GM21515 (cell line): ENCODE results near the gene MESP2.

Source experiments
- ATAC-seq: cut with Tn5 transposase; IDR thresholded peaks from one replicate; pipeline ENCODE4 v1.9.1; 2021; ENCODE audit not compliant: unreplicated experiment

Gene MESP2

DNA sequence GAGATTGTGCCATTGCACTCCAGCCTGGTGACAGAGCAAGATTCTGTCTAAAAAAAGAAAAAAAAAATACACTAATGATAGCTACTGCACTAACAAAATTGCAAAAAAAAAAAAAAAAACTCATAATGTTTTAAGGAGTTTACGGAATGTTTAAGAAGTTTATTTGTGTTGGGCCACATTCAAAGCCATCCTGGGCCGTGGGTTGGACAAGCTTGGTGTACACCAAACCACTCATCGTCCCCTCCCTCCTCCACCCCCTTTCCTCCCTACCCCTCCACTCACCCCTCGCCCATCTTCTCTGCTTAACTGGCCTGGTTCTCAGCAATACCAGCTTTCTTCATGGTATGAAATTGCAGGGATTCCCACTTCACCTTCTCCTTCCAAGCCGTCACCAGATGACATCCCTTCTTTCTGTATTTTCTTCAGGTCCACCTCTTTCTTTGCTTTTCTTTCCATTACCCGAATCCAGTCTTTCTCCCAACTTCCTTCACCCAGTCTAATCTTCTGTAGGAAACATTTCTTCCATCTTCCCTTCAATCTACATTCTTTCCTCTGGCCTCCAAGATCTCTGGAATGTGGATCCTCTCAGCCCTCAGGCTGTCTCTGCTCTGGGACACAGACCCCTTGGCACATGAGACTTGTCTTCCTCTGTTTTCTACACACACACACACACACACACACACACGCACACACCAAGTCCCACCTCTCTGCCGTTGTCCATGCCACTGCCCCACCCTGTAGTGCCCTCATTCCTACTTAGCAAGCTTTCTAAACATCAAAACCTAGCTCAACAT, 21.6 kb upstream of the MESP2 start:
- no peak for ATAC-seq

DNA sequence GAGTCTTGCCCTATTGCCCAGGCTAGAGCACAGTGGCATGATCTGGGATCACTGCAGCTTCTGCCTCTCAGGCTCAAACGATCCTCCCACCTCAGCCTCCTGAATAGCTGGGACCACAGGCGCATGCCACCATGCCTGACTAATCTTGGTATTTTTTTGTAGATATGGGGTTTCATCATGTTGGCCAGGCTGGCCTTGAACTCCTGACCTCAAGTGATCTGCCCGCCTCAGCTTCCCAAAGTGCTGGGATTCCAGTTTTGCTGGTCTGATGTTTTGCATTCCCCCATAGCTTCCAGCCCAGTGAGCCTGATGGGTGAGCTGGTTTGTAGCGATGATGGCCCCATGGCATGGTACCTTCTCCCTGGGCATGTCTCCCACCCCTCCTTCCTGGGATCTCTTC, 20.4 kb upstream of the MESP2 start:
- ATAC-seq = no peak

GRCh38 chr15:89756897-89757296, 19.2 kb upstream of the MESP2 start:
- no peak for ATAC-seq

DNA sequence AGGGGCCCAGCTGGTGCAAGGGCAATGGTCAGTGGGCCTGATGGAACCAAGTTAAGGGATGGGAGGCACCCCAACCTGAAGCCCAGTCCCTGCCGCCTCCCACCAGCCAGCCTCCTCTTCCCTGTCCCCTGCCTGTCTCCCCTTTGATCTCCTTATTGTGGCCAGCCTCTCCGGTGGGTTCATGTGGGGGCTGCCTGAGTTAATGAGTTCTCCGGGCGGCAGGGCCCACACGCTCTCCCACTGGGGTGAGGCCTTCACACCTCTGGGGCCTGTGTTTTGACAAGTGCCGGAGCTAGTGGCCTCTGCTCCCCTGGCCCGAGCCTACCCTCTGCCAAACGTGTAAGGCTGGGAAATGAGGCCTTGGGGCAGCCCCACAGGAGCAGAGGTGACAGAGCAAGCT, 17.8 kb upstream of the MESP2 start:
- no peak for ATAC-seq

GRCh38 chr15:89758981-89759380, 17.2 kb upstream of the MESP2 start:
- no peak for ATAC-seq

GRCh38 chr15:89759835-89760234, 16.3 kb upstream of the MESP2 start:
- ATAC-seq = no peak

DNA sequence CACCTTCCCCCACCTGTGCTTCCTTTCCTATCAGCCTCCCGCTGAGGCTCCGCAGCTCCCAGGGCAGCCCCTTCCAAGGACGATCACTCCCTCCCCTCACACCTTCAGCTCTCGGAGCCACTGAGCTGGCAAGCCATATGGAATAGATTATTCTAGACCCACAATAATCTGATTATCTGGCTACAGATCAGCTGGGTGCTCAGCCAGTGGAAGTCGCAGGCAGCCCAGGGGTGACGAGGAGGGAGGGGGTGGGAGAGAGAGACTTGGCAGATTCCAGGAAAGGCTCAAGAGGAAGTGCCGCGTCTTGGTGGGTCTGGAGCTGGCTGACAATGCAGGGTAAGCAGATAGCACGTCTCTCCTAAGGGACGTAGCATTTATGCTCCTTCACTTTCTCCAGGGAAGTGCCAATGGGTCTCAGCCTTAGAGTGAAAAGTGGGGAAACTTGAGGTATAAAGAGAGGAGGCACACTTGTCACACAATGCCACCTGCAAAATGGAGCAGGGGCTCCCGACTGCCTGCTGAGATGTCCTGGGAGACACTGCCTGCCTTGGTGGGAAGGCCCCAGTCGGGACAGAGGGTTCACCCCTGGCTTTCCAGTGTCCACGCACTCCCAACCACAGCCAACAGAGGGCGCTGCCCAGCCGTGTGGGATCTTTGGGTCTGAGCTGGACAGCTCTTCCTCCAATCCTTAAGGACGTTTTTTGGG, 15.7 kb upstream of the MESP2 start:
- ATAC-seq = no peak

DNA sequence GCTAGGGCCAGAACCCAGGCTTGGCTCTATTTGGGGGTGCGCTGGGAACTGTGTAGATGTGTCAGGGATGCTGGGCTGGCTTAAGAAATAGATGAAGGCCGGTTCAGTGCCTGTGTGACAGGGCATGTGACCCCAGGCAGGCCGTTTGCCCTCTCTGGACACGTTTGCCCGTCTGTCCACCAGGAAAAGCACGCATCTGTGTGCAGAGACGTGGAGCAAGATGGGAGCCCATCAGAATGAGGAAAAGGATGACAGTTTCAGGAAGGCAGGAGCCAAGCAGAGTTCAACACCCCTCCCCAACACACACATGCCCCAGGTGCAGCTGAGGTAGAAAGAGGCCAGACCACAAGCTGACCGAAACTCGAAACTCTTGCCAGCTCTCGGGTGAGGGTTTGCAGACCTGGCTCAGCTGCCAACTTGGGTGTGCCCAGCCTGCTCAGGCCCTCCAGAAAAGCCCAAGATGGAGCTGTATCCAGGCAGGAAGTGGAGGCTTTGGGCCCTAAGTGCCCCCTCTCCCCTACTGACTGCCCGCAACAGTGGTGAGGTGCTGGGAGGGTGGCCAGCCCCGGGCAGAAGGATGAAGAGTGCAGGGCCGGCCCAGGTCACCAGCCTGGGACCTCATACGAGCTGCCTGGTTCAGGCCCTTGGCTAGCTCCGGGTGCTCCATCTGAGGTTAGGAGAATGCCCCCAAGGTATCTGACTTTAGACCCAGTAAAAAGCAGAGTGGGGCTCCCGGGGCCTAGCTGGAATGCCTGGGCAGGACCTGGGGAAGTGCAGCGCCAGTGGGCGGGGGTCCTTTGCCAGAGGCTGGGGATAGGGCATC, 14.9 kb upstream of the MESP2 start:
- no peak for ATAC-seq

DNA sequence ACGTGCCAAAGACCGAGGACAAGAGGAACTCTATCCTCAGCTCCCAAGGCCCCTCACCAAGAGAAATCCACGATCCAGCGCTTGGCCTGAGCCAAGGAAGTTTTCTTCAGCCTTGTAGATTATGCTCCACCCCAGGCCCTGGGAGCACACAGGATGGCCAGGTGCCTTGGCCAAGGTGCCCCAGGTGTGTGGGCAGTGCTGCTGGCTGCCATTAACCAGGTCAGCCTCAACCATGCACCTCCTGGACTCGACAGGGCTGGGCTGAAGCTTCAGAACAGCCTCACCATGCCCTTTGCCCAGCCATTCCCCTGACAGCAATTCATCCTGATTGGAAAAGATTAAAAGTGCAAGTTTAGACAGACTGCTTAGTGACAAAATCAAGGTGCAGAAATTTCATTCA, 14.2 kb upstream of the MESP2 start:
- ATAC-seq = no peak

- ATAC-seq = no peak
These were observed 10.4 kb upstream of the MESP2 start for GRCh38 chr15:89765694-89766093.

GRCh38 chr15:89766357-89767311, 9.5 kb upstream of the MESP2 start:
- no peak for ATAC-seq

DNA sequence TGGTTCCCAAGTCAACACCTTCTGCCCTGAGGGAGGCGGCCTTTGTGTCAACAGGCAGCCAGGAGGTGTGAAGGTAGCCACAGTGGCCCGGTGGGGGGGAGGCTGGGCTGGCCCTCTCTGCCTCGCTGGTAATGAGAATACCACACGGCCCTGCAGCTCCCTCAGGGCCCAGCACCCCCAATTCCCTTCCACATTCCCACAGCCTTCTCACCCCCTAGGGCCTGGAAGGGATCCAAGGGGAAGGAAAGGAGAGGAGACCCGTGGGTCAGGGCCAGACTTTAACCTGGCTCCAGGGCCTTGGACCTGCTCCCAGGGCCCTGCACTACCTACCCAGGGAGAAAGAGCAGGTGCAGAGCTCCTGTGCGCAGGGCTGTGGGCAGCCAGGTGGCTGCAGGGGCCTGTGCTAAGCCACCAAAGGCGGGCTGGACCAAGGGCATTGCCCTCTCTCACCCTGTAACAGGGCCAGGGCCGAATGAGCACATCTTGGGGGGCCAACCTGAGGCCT, 8.7 kb upstream of the MESP2 start:
- no peak for ATAC-seq

DNA sequence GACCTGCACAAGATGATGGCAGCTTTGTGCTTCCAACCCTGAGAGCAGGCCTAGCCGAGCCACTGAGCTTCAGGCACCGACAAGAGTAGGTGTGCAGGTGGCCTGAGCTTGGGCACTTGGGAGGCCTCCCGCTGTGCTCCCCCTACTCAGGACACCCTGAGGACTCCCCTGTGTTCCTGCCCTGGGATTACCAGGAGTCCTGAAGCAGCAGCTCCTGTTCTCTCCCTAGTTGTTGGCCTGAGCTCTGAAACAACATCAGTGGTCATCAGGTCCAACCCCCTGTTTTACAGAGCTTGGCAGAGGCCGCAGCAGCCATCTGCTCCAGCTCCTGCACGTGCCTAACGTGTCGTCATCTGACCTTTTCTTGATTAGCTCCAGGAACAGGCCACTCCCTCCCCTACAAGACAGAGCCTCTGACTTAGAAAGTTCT, 8.0 kb upstream of the MESP2 start:
- ATAC-seq = no peak

DNA sequence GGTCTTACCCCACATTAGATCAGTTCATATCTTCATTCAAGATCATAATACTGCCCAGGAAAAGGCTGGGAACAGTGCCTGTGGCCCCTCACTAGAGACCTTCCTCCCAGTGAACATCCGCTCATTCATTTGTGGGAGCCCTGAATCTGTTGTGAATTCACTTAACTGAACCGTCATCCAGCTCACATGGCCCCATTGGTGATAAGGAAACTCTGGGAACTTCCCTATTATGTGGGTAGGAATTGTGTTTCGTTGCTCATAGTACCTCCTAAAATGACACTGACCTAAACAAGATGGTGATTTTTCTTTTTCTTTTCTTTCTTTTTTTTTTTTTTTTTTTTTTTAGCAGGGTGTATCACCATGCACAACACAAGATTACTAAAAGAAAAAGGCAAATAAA, 6.8 kb upstream of the MESP2 start:
- ATAC-seq = no peak

DNA sequence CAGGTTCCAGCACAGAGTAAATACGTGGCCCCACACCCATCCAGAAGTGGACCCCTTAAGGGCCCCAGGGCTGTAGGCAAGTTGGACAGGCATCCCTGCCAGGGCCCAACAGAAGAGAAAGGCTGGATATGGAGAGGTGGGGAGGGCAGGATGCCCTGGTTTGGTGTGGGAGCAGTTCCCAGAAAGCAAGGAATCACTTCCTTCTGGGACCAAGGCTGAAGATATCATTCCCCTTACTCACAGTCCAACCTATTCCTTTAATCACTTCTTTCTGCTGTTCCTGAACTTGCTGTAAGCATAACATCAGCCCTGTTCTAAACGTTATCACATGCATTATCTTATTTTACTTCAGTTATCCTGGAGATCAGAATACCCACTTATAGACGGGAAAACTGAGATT, 6.1 kb upstream of the MESP2 start:
- ATAC-seq = no peak

- no peak for ATAC-seq
These were observed 3.1 kb upstream of the MESP2 start for GRCh38 chr15:89772932-89773583.

DNA sequence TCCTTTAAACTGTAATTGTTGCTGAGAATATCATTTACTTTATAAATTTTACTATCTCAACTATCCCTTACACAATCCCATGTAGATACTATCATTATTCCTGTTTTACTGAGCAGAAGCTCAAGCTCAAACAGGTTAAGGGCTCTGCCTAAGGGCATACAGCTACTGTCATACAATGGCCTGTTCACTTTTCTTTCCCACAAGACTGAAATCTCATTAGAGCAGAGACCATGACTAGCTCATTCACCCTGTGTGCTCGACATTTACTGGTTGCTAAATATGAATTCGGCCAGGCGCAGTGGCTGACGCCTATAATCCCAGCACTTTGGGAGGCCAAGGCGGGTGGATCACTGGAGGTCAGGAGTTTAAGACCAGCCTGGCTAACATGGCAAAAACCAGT, 1.6 kb upstream of the MESP2 start:
- ATAC-seq = no peak

DNA sequence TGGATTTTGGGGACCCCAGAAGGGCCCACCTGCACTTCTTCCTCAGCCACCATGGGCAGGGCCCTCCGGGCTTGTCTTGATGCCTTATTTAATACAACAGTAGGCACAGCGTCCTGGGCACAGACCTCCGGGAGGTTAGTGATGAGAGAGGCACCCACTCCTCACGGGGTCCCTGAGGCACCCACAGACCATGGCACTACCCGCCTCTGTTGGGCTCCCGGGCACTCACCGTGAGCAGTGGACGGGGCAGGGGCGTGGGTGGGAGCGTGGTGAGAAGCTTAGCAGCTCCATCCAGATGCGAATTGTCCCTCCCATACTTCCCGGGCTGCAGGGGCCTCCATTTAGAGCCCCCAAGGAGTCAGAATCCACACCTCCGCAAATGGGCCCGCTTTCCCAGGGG, 317 bp upstream of the MESP2 start:
- no peak for ATAC-seq

DNA sequence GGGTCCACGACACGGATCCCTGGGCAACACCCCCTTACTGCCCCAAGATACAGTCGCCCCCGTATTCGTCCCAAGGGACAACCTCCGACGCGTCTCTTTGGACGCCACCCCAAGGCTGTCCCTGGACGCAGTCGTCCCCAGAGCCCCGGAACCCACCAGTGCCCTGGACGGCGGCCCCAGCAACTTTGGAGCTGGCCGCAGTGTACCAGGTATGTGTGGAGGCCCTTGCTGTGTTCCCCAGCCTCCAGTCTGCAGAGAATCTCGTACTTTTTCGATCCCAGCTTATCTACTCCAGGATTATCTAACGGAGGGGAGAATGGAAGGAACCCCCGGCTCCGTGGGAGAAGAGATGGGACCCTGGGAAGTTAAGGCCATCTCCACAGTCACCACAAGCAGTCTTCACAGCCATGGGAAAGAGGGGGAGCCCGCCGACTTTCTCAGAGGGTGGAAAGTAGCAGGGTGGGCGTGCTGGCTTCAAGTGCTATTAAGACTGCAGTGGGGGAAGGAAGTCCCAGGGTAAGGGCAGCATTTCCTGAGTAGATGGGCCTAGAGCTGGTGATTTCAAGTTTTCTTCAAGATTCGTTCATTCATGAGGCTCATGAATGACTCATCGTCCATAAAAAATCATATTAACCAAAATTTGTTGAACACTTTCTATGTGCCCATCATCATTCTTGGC, 1.1 kb downstream of the MESP2 start:
- ATAC-seq = no peak
